Hepatocyte (in vitro differentiated cells): ENCODE data around the gene TMEM87B. TPM values are rescaled to one million over a fixed set of nuclear protein-coding genes. Genes with fewer than 3 reads are reported as not detected.

Experiments
- DNase-seq: peaks from one replicate; pipeline ENCODE4 v3.0.0-alpha.2; 2016; ENCODE audit warnings: low spot score
- H2AFZ ChIP-seq: fragments of 200-600 bp; sonication (generic); 2 replicates; pipeline ENCODE4 v1.6.0; 2016; ENCODE audit warnings: antibody characterized with exemption, mild to moderate bottlenecking
- H3K27ac ChIP-seq: fragments of 200-600 bp; sonication (generic); 2 replicates; pipeline ENCODE4 v1.5.1; 2016; ENCODE audit warnings: mild to moderate bottlenecking
- H3K27me3 ChIP-seq: fragments of 200-600 bp; sonication (generic); 2 replicates; pipeline ENCODE4 v1.6.1; 2016
- H3K36me3 ChIP-seq: fragments of 200-600 bp; sonication (generic); replicated peaks from 2 replicates; pipeline ENCODE4 v1.5.1; 2016; ENCODE audit warnings: low read depth; ENCODE audit not compliant: insufficient read depth
- H3K4me1 ChIP-seq: fragments of 200-600 bp; sonication (generic); 2 replicates; pipeline ENCODE4 v1.5.1; 2016; ENCODE audit warnings: mild to moderate bottlenecking, moderate library complexity; ENCODE audit not compliant: insufficient read depth
- H3K4me2 ChIP-seq: fragments of 200-600 bp; sonication (generic); 2 replicates; pipeline ENCODE4 v1.6.0; 2016
- H3K4me3 ChIP-seq: fragments of 200-600 bp; sonication (generic); 2 replicates; pipeline ENCODE4 v1.5.1; 2016; ENCODE audit warnings: mild to moderate bottlenecking
- H3K79me2 ChIP-seq: fragments of 200-600 bp; sonication (generic); 2 replicates; pipeline ENCODE4 v1.6.0; 2017; ENCODE audit warnings: mild to moderate bottlenecking
- H3K9me2 ChIP-seq: fragments of 200-600 bp; sonication (generic); replicated peaks from 2 replicates; pipeline ENCODE4 v1.6.0; 2017; ENCODE audit warnings: mild to moderate bottlenecking; ENCODE audit not compliant: insufficient read depth
- H3K9me3 ChIP-seq: fragments of 200-600 bp; sonication (generic); 2 replicates; pipeline ENCODE4 v1.5.1; 2016; ENCODE audit warnings: low read depth, mild to moderate bottlenecking
- H4K20me1 ChIP-seq: fragments of 200-600 bp; sonication (generic); 2 replicates; pipeline ENCODE4 v1.6.0; 2016; ENCODE audit warnings: mild to moderate bottlenecking; ENCODE audit not compliant: insufficient read depth, poor library complexity, severe bottlenecking
- CTCF ChIP-seq: fragments of 200-600 bp; sonication (generic); IDR thresholded peaks from 2 replicates; pipeline ENCODE4 v1.5.1; 2016; ENCODE audit warnings: antibody characterized with exemption, mild to moderate bottlenecking; ENCODE audit not compliant: poor library complexity
- EZH2 ChIP-seq: fragments of 200-600 bp; sonication (generic); IDR thresholded peaks from 2 replicates; pipeline ENCODE4 v1.6.1; 2016; ENCODE audit warnings: antibody characterized with exemption, mild to moderate bottlenecking, borderline replicate concordance
- EZH2phosphoT487 ChIP-seq: fragments of 200-600 bp; sonication (generic); IDR thresholded peaks from one replicate; pipeline ENCODE4 v1.6.1; 2018; ENCODE audit warnings: antibody characterized with exemption, mild to moderate bottlenecking, low read depth, moderate library complexity; ENCODE audit not compliant: unreplicated experiment, severe bottlenecking
- WGBS: methylation state at CpG from one replicate; pipeline ENCODE4 v1.1.6; 2016; ENCODE audit warnings: low lambda C conversion rate; ENCODE audit errors: missing lambda C conversion rate; 5-methylcytosine and 5-hydroxymethylcytosine counted together
- polyA plus RNA-seq: library from polyadenylated mRNA; unstranded; fragments of >200 nt; fragmentation: Nextera tagmentation; extraction: Ambion mirVana; gene quantifications from 2 replicates; pipeline ENCODE4 v1.2.1, GENCODE V29; 2016
- total RNA-seq: library from RNA; depleted of rRNA; stranded (reverse); fragments of >200 nt; gene quantifications from 2 replicates; pipeline ENCODE4 v1.2.3, GENCODE V29; 2014

The TMEM87B gene
- total and polyA plus RNA-seq, 2 experiments from 2014 or later = 21.1 to 59.5 TPM

- no peak for DNase-seq
- Histone ChIP-seq H3K4me1 (no peaks in the 10 kb centered on the region), H3K4me2 (no peak overlapping the region), H3K9me3 (no peaks in the 10 kb centered on the region), H3K9me2 (no peaks in the 10 kb centered on the region), H3K27me3 (no peaks in the 10 kb centered on the region), H3K27ac (no peak overlapping the region), H3K79me2 (no peaks in the 10 kb centered on the region), H2AFZ (no peak overlapping the region), H4K20me1 (no peaks in the 10 kb centered on the region), H3K36me3 (no peaks in the 10 kb centered on the region), H3K4me3 (no peak overlapping the region)
- TF ChIP-seq CTCF (no peak), EZH2phosphoT487 (no peak), EZH2 (no peak)
- WGBS = 97% methylated on average over 10 of the region's 10 CpGs
These were observed 98.4 kb downstream of the TMEM87B start for GRCh38 chr2:112153501-112153900.

GRCh38 chr2:112154246-112155117, 99.4 kb downstream of the TMEM87B start:
- Histone ChIP-seq H3K9me2 (no peaks in the 10 kb centered on the region), H3K27me3 (no peaks in the 10 kb centered on the region), H4K20me1 (no peaks in the 10 kb centered on the region), H3K36me3 (no peaks in the 10 kb centered on the region), H3K27ac (no peak overlapping the region), H3K9me3 (no peaks in the 10 kb centered on the region), H3K4me2 (no peak overlapping the region), H3K4me3 (no peak overlapping the region), H2AFZ (no peak overlapping the region), H3K79me2 (no peaks in the 10 kb centered on the region), H3K4me1 (no peaks in the 10 kb centered on the region)
- 87% methylated on average over 14 of the region's 14 CpGs for WGBS
- TF ChIP-seq EZH2 = no peak
- TF ChIP-seq CTCF = no peak
- no peak for TF ChIP-seq EZH2phosphoT487
- no peak for DNase-seq

- DNase-seq = no peak
- Histone ChIP-seq H3K27ac (no peak overlapping the region), H3K9me2 (no peaks in the 10 kb centered on the region), H3K27me3 (no peaks in the 10 kb centered on the region), H3K9me3 (no peaks in the 10 kb centered on the region), H3K36me3 (no peaks in the 10 kb centered on the region), H2AFZ (no peak overlapping the region), H4K20me1 (no peaks in the 10 kb centered on the region), H3K4me2 (no peak overlapping the region), H3K4me3 (no peak overlapping the region), H3K4me1 (no peaks in the 10 kb centered on the region), H3K79me2 (no peaks in the 10 kb centered on the region)
- TF ChIP-seq EZH2phosphoT487 (no peak), CTCF (no peak)
- 92% methylated on average over 27 of the region's 27 CpGs for WGBS
These were observed 100.5 kb downstream of the TMEM87B start for GRCh38 chr2:112155331-112156151.
